Skeletal muscle cell (primary cell): ENCODE measurements around the gene OR52B6.
"Not testable (repeated sequence)": the region's sequence is repeated elsewhere in the genome, so short reads cannot be mapped to it uniquely, and the experiment has no call there.

Source experiments
- DNase-seq: peaks from one replicate; pipeline ENCODE4 v3.0.0-alpha.2; 2010; ENCODE audit warnings: low read depth
- H3K4me3 ChIP-seq: 2 replicates; pipeline ENCODE4 v1.5.1; 2011; ENCODE audit warnings: low read depth, mild to moderate bottlenecking, control low read depth, low read length, moderate library complexity

Gene OR52B6, protein sequence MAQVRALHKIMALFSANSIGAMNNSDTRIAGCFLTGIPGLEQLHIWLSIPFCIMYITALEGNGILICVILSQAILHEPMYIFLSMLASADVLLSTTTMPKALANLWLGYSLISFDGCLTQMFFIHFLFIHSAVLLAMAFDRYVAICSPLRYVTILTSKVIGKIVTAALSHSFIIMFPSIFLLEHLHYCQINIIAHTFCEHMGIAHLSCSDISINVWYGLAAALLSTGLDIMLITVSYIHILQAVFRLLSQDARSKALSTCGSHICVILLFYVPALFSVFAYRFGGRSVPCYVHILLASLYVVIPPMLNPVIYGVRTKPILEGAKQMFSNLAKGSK

DNA sequence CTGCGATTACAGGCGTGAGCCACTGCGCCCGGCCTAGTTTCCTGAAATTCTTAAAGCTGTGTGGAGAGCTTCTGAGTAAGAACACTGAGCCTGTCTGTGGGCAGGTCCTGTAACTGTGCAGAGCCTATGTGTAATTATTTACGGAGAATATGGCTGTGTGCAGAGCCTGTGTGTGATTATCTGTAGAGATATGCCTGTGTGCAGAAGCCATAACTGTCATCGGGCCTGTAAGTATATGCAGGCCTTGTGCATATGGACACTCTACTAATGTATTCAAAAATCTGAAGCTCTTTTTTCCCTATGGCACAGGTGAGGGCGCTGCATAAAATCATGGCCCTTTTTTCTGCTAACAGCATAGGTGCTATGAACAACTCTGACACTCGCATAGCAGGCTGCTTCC, at the start of gene OR52B6:
OR52B6 (plus strand) TSS at position 301 of the 400 bp plus-strand sequence; CDS start at position 301, 0 bp downstream.
- H3K4me3 ChIP-seq = no peak within 1 kb of the TSS
- DNase-seq = no peak

- DNase-seq = no peak
- H3K4me3 ChIP-seq = no peak overlapping the region
Measured at GRCh38 chr11:5531053-5531831, 49.4 kb upstream of the OR52B6 start.

GRCh38 chr11:5534046-5534445, 46.6 kb upstream of the OR52B6 start:
- DNase-seq = no peak
- no peak overlapping the region for H3K4me3 ChIP-seq

DNA sequence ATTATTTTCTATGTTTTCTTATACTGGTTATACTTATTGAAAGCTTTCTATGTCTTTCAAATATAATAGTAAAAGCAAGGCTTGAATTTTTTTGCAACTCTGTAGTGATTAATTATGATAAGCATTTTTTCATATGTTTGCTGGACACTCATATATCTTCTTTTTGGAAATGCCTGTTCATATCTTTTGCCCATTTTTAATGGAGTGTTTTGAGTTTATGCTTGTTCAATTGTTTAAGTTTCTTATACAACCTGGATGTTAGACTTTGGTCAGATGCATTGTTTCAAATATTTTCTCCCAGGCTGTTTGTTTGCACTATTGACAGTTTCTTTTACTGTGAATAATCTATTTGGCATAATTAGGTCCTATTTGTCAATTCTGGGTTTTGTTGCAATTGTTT, 44.2 kb upstream of the OR52B6 start:
- H3K4me3 ChIP-seq = no peak overlapping the region
- DNase-seq = no peak

DNA sequence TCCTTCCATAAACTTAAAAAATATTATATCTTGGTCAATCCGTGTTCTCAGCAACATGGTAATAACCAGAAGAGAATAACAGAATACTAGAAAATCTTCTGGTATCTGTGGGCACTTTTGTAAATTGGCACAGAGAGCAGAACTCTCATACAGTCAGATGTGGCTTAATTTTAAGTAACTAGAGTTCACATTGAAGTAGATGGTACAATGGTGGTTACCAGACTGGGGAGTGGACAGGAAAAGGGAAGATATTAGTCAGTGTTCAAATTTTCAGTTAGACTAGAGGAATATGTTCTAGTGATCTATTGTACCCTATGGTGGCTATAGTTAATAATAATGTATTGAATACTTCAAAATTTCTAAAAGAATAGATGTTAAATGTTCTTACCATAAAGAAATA, 39.2 kb upstream of the OR52B6 start:
- no peak for DNase-seq
- no peak overlapping the region for H3K4me3 ChIP-seq

GRCh38 chr11:5546457-5546856, 34.2 kb upstream of the OR52B6 start:
- DNase-seq = no peak
- no peak overlapping the region for H3K4me3 ChIP-seq

DNA sequence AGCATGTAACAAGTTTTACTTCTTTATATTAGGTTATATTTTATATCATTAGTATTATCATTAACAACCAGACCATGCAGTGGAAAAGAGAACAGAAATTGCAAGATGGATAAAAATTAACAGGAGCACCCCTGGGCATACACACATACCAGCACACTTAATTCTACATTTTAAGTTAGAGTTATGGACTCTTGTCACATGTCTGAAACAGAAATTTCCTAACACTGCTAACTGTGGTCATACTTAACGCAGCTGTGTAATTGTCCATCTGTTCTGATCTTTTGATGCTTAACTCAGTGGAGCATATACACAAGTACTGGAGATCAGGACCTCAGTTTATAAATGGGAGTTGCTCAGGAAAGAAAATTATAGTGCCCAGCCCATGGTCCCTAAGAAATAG, 32.7 kb upstream of the OR52B6 start:
- no peak for DNase-seq
- no peak overlapping the region for H3K4me3 ChIP-seq

DNA sequence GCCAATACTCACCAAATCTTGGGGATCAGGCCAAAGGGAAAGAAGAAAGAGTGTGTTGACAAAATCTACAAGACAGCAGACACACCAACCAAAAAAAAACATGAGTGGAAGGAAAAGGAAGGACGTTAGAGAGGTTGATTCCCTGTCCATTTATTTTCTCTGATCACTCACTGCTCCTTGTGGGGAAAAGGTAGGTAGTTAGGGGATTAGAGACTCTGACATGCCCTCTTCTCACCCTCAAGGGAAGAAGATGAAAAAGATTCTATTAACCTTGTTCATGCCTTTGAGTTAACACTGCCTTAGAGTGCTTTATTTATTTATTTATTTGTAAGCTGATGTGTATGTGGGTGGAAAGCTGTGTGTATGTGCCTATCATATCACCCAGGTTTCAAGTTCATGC, 32.2 kb upstream of the OR52B6 start, which contains the start of gene OR52H1:
OR52H1 (minus strand) TSS at position 101 of the 400 bp plus-strand sequence. CDS start 3,035 bp downstream, outside the sequence.
- DNase-seq = no peak
- H3K4me3 ChIP-seq = no peak within 1 kb of the TSS

DNA sequence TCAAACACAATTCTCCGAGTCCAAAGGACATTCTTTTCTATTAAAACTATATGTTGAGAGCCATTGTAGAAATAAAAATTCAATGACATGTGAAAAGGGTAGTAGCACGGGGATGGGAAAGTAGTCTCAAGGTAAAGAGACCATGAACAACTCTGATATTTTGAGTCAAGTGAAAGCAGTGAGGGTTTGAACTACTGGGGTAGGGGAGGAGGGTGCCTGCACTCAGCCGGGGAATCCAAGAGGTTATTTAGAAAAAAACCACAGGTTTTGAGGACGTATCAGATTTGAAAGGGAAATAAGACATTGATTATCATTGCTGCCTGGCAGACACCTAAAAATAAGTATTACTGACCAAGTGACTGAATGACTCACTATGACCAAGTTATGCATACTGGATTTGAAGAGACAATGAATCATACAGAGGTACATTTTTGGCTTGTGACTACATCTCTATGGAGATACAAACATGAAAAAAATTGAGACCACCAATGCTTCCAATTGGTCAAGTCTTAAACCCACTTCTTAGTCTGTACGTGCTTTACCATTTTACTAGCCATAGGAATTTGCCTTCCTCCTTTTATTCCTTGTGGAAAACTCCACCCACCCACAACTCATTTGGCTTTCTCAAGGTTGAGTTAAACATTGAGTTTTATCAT, 30.1 kb upstream of the OR52B6 start:
- no peak overlapping the region for H3K4me3 ChIP-seq
- peak; percentile 52 for DNase-seq

GRCh38 chr11:5553343-5553742, 27.3 kb upstream of the OR52B6 start:
- DNase-seq = no peak

GRCh38 chr11:5556596-5557188, 24.0 kb upstream of the OR52B6 start:
- no peak overlapping the region for H3K4me3 ChIP-seq
- DNase-seq = no peak

More at GRCh38 chr11:5553343-5553742, 27.3 kb upstream of the OR52B6 start:
- no peak overlapping the region for H3K4me3 ChIP-seq

DNA sequence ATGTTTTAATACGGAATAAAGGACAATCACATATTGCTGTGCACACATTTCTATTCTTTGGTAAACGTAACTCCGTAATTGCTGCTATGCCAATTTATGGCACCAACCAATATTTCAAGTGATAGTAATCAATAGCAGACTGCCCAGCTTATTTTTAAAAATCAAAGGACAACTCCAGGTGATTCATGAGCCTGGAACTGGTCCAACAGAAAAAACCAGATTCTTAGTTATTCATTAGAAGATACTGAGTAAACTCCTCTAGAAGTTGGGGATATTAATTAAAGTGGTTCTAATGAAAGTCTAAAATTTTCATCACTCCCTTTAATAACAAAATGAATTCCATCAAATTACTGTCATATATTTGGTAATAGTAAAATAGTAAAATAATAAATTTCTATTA, 22.9 kb upstream of the OR52B6 start:
- DNase-seq = no peak
- H3K4me3 ChIP-seq = no peak overlapping the region

DNA sequence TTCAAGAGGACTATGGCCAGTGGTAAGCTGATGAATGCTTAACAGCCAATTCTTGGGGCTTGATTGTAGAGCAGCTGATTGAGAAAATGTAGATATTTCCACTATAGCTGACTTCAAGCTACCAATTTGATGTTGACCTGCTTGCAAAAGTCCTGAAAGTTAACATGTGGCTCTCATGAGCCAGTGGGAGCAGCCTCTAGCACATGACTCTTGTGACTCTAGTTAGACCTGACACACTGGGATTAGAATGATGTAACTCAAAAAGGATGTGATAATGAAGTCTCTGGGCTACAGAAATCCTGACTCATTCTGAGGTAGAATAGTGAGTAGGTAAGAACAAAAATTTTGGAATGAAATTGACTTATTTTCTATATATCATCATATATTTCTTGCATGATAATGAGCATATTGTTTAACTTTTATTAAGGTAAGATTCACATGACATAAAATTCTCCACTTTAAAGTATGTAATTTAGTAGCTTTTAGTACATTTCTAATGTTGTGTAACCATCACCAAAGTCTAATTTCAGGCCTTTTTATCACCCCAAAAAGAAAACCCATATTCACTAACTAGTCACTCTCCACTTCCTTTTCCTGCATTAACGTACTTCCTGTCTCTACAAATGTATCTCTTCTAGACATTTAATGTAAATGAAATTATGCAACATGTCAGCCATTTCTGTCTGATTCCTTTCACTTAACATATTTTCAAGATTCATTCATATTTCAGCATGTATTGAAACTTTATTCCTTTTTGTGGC, 16.2 kb upstream of the OR52B6 start:
- H3K4me3 ChIP-seq = no peak overlapping the region
- no peak for DNase-seq

GRCh38 chr11:5574654-5575053, 6.0 kb upstream of the OR52B6 start:
- DNase-seq = no peak
- H3K4me3 ChIP-seq = no peak overlapping the region

DNA sequence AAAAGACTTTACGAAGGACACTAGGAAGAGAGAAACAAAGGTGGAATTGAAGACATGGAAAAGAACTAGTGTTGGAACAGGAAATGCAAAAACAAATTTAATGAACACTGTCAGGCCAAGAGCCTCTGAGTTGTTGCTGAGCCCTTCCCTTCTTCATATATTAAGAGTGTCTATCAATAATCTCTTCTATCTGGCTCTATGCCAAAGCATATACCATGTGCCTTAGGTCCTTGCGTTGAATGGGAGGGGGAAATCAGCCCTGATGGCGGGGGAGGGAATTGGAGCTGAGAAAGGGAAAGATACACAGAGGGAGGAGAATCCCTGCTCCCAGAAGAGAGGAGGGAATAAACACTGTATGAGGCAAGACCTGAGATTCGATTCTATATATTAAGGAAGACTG, 5.5 kb upstream of the OR52B6 start:
- no peak for DNase-seq
- no peak overlapping the region for H3K4me3 ChIP-seq

- DNase-seq = no peak
- H3K4me3 ChIP-seq = no peak overlapping the region
Measured at GRCh38 chr11:5577101-5577500, 3.6 kb upstream of the OR52B6 start.

DNA sequence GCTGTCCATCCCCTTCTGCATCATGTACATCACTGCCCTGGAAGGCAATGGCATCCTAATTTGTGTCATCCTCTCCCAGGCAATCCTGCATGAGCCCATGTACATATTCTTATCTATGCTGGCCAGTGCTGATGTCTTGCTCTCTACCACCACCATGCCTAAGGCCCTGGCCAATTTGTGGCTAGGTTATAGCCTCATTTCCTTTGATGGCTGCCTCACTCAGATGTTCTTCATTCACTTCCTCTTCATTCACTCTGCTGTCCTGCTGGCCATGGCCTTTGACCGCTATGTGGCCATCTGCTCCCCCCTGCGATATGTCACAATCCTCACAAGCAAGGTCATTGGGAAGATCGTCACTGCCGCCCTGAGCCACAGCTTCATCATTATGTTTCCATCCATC, 337 bp downstream of the OR52B6 start:
- no peak overlapping the region for H3K4me3 ChIP-seq
- DNase-seq = no peak

DNA sequence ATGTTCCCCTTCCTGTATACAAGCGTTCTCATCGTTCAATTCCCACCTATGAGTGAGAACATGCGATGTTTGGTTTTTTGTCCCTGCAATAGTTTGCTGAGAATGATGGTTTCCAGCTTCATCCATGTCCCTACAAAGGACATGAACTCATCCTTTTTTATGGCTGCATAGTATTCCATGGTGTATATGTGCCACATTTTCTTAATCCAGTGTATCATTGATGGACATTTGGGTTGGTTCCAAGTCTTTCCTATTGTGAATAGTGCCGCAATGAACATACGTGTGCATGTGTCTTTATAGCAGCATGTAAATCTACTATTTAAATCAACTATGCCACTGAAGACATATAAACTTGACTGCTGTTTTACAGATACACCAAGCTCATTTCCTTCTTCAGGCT, 3.8 kb downstream of the OR52B6 start:
- not testable (repeated sequence) for H3K4me3 ChIP-seq, DNase-seq

GRCh38 chr11:5589906-5590305, 9.2 kb downstream of the OR52B6 start:
- H3K4me3 ChIP-seq, DNase-seq: not testable (repeated sequence)
